ENCODE measurements around the gene GAS6. TPM values are rescaled to one million over a fixed set of nuclear protein-coding genes. Genes with fewer than 3 reads are reported as not detected.

Gene GAS6
- total RNA-seq, 4 donors from 2014 or later: 34.5 to 148 (median 79.7) TPM

DNA sequence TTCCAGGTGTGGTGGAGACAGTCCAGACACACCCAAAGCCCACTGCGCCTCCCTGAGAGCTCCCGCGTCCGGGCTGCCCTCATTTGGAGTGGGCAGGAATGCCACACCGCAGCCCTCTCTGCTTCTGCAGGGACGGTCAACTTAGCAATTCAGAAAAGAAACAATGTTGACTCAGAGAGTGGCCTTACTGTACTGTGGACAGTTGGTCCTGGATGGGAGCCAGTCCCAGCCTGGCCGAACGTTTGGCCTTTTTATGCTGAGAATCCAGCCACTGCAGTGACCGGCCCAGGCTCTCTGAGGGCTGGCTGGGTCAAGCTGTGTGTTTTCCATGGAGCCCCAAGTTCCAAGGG, 7.2 kb downstream of the GAS6 start:
- TF ChIP-seq, protein P1, sequence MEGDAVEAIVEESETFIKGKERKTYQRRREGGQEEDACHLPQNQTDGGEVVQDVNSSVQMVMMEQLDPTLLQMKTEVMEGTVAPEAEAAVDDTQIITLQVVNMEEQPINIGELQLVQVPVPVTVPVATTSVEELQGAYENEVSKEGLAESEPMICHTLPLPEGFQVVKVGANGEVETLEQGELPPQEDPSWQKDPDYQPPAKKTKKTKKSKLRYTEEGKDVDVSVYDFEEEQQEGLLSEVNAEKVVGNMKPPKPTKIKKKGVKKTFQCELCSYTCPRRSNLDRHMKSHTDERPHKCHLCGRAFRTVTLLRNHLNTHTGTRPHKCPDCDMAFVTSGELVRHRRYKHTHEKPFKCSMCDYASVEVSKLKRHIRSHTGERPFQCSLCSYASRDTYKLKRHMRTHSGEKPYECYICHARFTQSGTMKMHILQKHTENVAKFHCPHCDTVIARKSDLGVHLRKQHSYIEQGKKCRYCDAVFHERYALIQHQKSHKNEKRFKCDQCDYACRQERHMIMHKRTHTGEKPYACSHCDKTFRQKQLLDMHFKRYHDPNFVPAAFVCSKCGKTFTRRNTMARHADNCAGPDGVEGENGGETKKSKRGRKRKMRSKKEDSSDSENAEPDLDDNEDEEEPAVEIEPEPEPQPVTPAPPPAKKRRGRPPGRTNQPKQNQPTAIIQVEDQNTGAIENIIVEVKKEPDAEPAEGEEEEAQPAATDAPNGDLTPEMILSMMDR (IDR thresholded peaks at IDR 0.05; ENCODE audit: low read depth): no peak

DNA sequence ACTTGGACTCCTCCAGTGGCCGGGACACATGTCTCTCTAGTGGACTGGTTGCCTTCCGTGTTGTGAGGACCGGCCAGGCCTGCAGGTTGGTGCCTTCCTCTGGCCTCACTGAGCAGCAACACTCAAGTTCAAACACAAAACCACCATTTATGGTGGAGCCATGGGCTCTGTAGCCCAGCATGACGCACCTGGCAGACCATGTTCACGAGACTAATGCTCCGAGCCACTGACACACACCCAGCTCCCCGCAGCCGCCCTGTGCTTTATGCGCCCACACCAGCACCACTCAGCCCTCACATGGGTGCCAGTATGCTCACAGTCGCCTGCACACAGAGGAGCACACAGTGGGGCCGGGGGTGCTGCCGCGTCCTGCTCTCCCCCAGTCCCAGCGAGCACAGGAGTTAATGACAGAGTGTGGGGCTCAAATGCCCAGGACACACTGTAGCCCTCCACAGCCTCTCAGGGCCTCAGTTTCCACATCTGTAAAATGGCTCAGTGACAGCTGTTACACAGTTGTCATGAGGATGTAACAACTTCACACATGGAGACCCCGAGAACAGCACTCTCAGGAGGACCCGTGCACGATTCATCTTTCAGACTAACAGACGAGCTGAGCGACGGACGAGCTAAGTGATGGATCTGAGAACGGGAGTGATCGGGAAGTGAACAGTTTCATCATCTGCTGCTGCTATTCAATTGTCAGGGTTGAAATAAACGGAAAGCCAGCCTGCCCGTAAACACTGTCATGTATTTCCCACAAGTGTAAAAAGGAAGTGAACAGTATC, 7.8 kb downstream of the GAS6 start:
- TF ChIP-seq, protein P1 (IDR thresholded peaks at IDR 0.05; ENCODE audit: low read depth): no peak

DNA sequence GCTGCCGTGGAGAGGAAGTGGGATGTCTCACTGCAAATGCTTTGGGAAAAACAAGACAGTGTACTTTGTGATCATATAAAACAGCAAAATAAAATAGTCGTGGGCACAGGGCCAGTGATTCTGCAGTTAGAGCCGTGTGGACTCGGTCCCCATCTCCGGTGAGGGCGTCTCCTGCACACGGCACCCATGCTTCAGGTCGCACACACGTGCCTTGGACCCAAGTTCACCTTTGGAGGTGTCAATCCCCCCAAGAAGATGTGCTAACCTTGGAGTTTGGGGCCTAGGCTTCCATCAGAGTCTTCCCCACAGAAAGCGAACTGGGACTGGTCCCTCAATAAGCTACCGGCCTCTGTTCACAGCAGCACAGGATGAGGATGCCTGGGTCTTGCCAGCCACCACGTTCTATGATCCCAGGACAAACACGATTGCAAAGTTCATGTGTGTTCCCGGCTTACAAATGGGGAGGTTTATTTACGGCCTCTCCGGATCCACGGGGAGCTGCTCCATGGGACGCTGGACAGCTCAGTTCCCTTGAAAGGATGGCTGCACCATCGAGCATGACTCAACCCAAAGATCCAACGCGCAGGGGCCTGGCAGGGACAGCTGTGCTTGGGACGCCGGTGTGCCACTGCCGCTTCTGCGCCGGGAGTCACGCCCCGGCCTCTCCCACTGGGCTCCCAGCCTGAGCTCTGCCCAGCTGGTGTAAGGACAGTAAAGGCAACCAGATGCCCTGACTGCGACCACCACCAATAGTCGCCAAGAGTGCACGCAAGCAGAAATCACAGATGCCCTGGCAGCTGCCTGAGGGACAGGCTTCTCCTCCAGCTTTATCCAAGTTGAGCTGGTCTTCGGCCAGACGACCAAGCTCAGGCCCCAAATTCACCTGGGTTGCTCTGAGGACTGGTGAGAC, 8.6 kb downstream of the GAS6 start:
- TF ChIP-seq, protein P1 (IDR thresholded peaks at IDR 0.05; ENCODE audit: low read depth): no peak

DNA sequence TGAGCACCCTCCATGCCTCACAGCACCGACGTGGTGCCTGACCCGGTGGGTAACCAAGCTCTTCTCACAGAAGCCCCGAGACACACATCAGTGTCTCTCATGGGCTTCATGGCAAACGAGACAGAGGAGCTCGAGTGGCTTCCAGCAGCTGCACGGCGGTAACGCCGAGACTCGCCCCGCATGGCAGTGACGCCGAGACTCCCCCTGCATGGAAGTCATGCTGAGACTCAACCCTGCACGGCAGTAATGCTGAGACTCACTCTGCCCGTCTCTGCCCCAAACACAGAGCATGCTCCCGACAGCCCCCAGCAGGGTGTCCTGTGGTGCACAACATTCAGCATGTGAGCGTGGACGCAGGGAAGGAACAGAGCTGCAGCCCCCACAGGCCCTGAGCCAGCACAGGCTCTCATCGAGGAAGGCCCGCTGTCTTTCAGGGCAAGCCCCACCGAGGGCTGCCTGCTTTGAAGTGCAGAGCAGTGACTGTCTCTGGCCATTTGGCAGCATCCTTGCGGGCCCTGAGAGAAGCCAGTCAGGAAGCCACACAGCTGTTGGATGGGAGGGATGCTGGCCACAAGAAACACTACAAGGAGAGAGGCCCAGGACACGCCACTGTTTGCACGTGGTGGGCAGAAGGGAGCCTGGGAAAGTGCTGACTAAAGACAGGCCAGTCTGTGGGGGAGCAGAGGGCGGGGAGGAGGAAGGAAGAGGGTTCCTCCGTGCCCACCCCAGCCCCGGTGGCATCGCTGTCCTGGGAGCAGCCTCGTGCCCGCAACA, 9.5 kb downstream of the GAS6 start:
- TF ChIP-seq, protein P1 (IDR thresholded peaks at IDR 0.05; ENCODE audit: low read depth): no peak

DNA sequence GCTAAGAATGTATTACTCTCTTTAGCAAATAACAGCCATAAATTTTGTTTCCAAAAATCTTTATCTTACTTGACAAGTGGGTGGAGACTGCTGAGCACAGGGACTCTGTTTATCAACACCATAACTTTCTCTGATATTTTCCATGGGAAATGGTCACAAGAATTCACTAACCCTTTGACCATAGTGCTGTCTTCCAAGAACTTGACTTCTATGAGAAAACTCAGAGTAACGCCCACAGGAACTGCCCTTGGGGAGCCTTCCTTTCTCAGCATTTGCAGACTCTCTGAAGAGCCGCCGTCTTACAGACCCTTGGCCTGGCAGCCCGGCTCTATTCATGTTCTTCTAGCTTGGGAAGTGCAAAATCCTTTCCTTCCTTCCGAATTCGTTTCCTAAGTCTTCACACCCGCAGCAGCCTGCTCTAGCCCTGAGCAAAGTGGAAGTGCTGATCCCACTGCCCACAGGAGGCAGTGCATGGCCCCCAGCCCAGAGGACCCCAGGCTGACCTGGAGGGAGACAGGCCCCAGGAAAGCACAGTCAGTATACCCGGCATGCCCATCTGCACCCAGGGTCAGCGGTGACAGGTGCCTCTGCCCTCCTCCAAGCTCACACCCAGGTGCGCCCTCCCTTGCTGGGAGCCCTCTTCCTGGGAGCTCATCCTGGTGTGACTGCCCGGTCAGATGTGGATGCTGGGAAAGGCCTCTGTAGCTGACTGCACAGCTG, 10.2 kb downstream of the GAS6 start:
- TF ChIP-seq, protein P1 (IDR thresholded peaks at IDR 0.05; ENCODE audit: low read depth): no peak

DNA sequence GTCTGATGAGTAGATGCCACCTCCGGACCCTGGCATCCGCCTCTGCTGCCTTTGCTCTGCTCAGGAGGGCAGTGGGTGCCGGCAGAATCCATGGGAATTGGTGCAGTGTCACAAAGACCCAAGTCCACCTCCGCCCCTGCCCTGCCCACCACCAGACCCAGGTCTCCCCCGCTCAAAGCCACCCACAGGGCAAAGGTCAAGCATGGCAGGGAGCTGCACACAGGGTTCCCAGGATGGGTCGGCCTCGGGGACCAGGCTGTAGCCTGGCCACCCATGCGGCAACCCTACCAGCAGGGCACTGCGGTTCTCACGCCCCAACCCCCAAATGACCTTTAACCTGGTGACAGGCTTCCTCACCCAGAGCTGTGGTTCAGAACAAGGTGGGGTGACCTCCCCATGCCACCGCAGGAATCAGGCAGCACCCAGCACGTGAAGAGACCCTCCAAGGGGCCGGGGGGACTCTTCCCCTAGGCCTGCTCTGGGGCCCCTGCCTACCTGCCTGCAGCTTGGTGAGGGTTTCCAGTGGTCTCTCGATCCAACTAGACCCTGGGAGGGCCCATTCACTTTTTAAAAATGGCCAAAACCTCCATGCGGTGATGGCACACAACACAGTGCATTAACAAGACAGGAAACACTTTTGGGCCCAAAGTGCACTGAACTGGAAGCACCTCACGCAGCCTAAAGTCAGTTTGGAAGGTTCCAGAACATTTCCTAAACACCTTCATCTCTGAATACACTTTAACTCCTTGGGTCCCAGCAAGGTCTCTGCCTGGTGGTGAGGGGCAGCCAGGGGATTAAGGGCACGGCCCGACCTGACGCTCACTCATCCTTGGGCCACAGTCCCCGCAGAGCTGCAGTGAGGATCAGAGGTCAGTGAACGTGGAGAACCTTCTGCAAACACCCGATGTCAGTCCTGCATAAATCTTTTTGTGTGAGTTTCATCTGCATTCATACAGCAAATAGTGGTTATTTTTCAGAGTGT, 11.0 kb downstream of the GAS6 start:
- TF ChIP-seq, protein P1 (IDR thresholded peaks at IDR 0.05; ENCODE audit: low read depth): no peak
